HEK293 (cell line): ENCODE data around the gene ZSCAN12.
"Not testable (repeated sequence)": the region's sequence is repeated elsewhere in the genome, so short reads cannot be mapped to it uniquely, and the experiment has no call there.

Experiments
- CTCF ChIA-PET: fragments of 350-600 bp; formaldehyde crosslinking; extraction: SDS; loops from one replicate; lab custom pipeline; 2021; ENCODE audit warnings: antibody characterized with exemption; lab: Yijun Ruan, JAX
- POLR2A ChIA-PET: fragments of 300-600 bp; formaldehyde crosslinking; extraction: SDS; loops from one replicate; lab custom pipeline; 2020; ENCODE audit warnings: antibody characterized with exemption, inconsistent platforms; lab: Yijun Ruan, JAX
- H3K27ac ChIP-seq: fragments of 200-500 bp; sonication (Bioruptor generic); 2 replicates; pipeline ENCODE4 v1.5.1; 2014; ENCODE audit warnings: low read depth, low read length, control low read depth, inconsistent platforms; ENCODE audit errors: extremely low read depth
- H3K36me3 ChIP-seq, 2 experiments: fragments of 200-500 bp in 1 of 2; sonication (Bioruptor generic) in 1 of 2; 1 replicate in 1 of 2; 2 replicates in 1 of 2; pipeline ENCODE4 v1.5.1; 2014 to 2017; ENCODE audit warnings: inconsistent platforms in 2 of 2, low read length in 2 of 2; ENCODE audit not compliant: control insufficient read depth in 2 of 2, insufficient read depth in 1 of 2
- H3K4me1 ChIP-seq: fragments of 200-500 bp; sonication (Bioruptor generic); 2 replicates; pipeline ENCODE4 v1.5.1; 2014; ENCODE audit warnings: mild to moderate bottlenecking, low read length, inconsistent platforms; ENCODE audit not compliant: control insufficient read depth, insufficient read depth
- H3K4me3 ChIP-seq: 2 replicates; pipeline ENCODE4 v1.5.1; 2011; ENCODE audit warnings: low read depth, mild to moderate bottlenecking, control low read depth, low read length, moderate library complexity
- H3K9me3 ChIP-seq: fragments of 200-500 bp; sonication (Bioruptor generic); 2 replicates; pipeline ENCODE4 v1.5.1; 2014; ENCODE audit warnings: low read depth, low read length, inconsistent platforms; ENCODE audit not compliant: control insufficient read depth, insufficient read depth
- HOXD13 ChIP-seq: sonication (generic); formaldehyde crosslinking; IDR thresholded peaks from 2 replicates; pipeline ENCODE4 v1.8.0; 2022; ENCODE audit warnings: missing genetic modification reagents, borderline replicate concordance
- MEIS1 ChIP-seq: sonication (generic); formaldehyde crosslinking; IDR thresholded peaks from 2 replicates; pipeline ENCODE4 v1.8.1; 2022; ENCODE audit warnings: missing genetic modification reagents, mild to moderate bottlenecking, borderline replicate concordance
- ZBTB17 ChIP-seq: fragments of 450-650 bp; formaldehyde crosslinking; IDR thresholded peaks from 2 replicates; pipeline ENCODE4 v1.5.1; 2016; ENCODE audit warnings: missing biosample characterization, missing genetic modification characterization
- ZEB2 ChIP-seq: fragments of 450-650 bp; formaldehyde crosslinking; IDR thresholded peaks from 2 replicates; pipeline ENCODE4 v1.5.1; 2016; ENCODE audit warnings: missing biosample characterization, missing genetic modification characterization
- ZFP69B ChIP-seq: fragments of 450-650 bp; formaldehyde crosslinking; IDR thresholded peaks from 2 replicates; pipeline ENCODE4 v1.5.1; 2016; ENCODE audit warnings: missing biosample characterization, missing genetic modification characterization
- ZIC2 ChIP-seq: fragments of 450-650 bp; formaldehyde crosslinking; IDR thresholded peaks from 2 replicates; pipeline ENCODE4 v1.5.1; 2016; ENCODE audit warnings: missing biosample characterization, missing genetic modification characterization
- ZNF121 ChIP-seq: fragments of 450-650 bp; formaldehyde crosslinking; IDR thresholded peaks from 2 replicates; pipeline ENCODE4 v1.5.1; 2016; ENCODE audit warnings: missing biosample characterization, missing genetic modification characterization
- ZNF133 ChIP-seq: fragments of 450-650 bp; formaldehyde crosslinking; IDR thresholded peaks from 2 replicates; pipeline ENCODE4 v1.5.1; 2016; ENCODE audit warnings: missing biosample characterization, missing genetic modification characterization
- ZNF157 ChIP-seq: fragments of 450-650 bp; formaldehyde crosslinking; IDR thresholded peaks from 2 replicates; pipeline ENCODE4 v1.5.1; 2016; ENCODE audit warnings: missing biosample characterization, missing genetic modification characterization
- ZNF175 ChIP-seq: fragments of 450-650 bp; formaldehyde crosslinking; IDR thresholded peaks from 2 replicates; pipeline ENCODE4 v1.5.1; 2016; ENCODE audit warnings: missing biosample characterization, missing genetic modification characterization
- ZNF266 ChIP-seq: fragments of 450-650 bp; formaldehyde crosslinking; IDR thresholded peaks from 2 replicates; pipeline ENCODE4 v1.5.1; 2016; ENCODE audit warnings: missing biosample characterization, missing genetic modification characterization, low read depth
- ZNF530 ChIP-seq: fragments of 450-650 bp; formaldehyde crosslinking; IDR thresholded peaks from 2 replicates; pipeline ENCODE4 v1.5.1; 2016; ENCODE audit warnings: low read depth, missing biosample characterization, missing genetic modification characterization
- ZNF664 ChIP-seq: fragments of 450-650 bp; formaldehyde crosslinking; IDR thresholded peaks from 2 replicates; pipeline ENCODE4 v1.5.1; 2016; ENCODE audit warnings: missing biosample characterization, missing genetic modification characterization
- ZNF768 ChIP-seq: fragments of 450-650 bp; formaldehyde crosslinking; IDR thresholded peaks from 2 replicates; pipeline ENCODE4 v1.5.1; 2018; ENCODE audit warnings: missing biosample characterization, mild to moderate bottlenecking, missing genetic modification characterization
- ZNF830 ChIP-seq: fragments of 450-650 bp; IDR thresholded peaks from 2 replicates; pipeline ENCODE4 v1.5.0; 2018; ENCODE audit warnings: missing biosample characterization, missing genetic modification characterization, low read depth, mild to moderate bottlenecking, moderate library complexity
- TF ChIP-seq, protein P1 (sequence below): fragments of 450-650 bp; formaldehyde crosslinking; IDR thresholded peaks from 2 replicates; pipeline ENCODE4 v1.5.1; 2016; ENCODE audit warnings: missing biosample characterization, missing genetic modification characterization
- TF ChIP-seq, protein P2 (sequence below): fragments of 450-650 bp; formaldehyde crosslinking; conservative IDR thresholded peaks from 2 replicates; pipeline ENCODE4 v1.5.1; 2016; ENCODE audit warnings: low read depth, missing biosample characterization, missing genetic modification characterization
- TF ChIP-seq, protein P3 (sequence below): fragments of 450-650 bp; formaldehyde crosslinking; IDR thresholded peaks from 2 replicates; pipeline ENCODE4 v1.5.1; 2016; ENCODE audit warnings: missing biosample characterization, missing genetic modification characterization, low read depth
- TF ChIP-seq, protein P4 (sequence below): fragments of 450-650 bp; formaldehyde crosslinking; IDR thresholded peaks from 2 replicates; pipeline ENCODE4 v1.5.1; 2017; ENCODE audit warnings: missing biosample characterization, missing genetic modification characterization

Gene ZSCAN12

DNA sequence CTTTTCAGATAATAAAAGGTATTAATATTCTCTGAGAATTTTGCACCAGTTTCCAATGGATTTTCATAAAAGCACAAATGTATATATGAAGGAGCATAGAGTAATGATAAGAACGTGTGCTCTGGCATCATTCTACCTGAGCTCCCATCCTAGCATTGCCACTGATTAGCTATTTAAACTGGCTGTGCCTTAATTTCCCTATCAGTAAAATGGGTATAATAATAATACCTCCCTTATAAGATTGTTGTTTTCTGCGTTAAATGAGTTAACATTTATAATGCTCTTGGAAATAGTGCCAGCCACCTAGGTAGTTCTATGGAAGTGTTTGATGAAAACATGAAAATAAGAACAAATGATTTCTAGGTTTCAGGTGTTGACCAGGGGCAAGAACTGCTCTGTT is 38.6 kb downstream of the ZSCAN12 start (continued):
- TF ChIP-seq, protein P1, sequence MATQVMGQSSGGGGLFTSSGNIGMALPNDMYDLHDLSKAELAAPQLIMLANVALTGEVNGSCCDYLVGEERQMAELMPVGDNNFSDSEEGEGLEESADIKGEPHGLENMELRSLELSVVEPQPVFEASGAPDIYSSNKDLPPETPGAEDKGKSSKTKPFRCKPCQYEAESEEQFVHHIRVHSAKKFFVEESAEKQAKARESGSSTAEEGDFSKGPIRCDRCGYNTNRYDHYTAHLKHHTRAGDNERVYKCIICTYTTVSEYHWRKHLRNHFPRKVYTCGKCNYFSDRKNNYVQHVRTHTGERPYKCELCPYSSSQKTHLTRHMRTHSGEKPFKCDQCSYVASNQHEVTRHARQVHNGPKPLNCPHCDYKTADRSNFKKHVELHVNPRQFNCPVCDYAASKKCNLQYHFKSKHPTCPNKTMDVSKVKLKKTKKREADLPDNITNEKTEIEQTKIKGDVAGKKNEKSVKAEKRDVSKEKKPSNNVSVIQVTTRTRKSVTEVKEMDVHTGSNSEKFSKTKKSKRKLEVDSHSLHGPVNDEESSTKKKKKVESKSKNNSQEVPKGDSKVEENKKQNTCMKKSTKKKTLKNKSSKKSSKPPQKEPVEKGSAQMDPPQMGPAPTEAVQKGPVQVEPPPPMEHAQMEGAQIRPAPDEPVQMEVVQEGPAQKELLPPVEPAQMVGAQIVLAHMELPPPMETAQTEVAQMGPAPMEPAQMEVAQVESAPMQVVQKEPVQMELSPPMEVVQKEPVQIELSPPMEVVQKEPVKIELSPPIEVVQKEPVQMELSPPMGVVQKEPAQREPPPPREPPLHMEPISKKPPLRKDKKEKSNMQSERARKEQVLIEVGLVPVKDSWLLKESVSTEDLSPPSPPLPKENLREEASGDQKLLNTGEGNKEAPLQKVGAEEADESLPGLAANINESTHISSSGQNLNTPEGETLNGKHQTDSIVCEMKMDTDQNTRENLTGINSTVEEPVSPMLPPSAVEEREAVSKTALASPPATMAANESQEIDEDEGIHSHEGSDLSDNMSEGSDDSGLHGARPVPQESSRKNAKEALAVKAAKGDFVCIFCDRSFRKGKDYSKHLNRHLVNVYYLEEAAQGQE (tag by site-specific recombination) = no peak
- TF ChIP-seq ZNF121 (tag by site-specific recombination) (no peak), ZNF830 (tag by site-specific recombination) (no peak), ZFP69B (tag by site-specific recombination) (no peak), MEIS1 (CRISPR knock-in tag) (no peak)

DNA sequence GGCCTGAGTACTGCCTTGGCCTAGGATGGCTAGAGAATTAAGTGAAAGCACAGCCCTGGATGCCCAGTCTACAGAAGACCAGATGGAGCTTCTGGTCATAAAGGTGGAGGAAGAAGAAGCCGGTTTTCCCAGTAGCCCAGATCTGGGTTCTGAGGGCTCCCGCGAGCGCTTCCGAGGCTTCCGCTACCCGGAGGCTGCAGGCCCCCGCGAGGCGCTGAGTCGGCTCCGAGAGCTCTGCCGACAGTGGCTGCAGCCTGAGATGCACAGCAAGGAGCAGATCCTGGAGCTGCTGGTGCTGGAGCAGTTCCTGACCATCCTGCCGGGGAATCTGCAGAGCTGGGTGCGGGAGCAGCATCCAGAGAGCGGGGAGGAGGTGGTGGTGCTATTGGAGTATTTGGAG is 40.0 kb downstream of the ZSCAN12 start:
- H3K27ac ChIP-seq, H3K4me1 ChIP-seq, H3K4me3 ChIP-seq, H3K9me3 ChIP-seq: not testable (repeated sequence)
- peaks cover 13 to 42% of the 10 kb centered on the region in 2 experiments for H3K36me3 ChIP-seq
- POLR2A ChIA-PET = interaction anchor here (1.1 to 1.3 kb wide), 2 partner anchors 10 to 24 kb away, joined by 3 read pairs; partner anchors contain the start of gene ZKSCAN3
- CTCF ChIA-PET = interaction anchor here (1.2 to 1.3 kb wide), 2 partner anchors 34 to 464 kb away, joined by 3 to 5 read pairs; no protein-coding TSS in a partner anchor

DNA sequence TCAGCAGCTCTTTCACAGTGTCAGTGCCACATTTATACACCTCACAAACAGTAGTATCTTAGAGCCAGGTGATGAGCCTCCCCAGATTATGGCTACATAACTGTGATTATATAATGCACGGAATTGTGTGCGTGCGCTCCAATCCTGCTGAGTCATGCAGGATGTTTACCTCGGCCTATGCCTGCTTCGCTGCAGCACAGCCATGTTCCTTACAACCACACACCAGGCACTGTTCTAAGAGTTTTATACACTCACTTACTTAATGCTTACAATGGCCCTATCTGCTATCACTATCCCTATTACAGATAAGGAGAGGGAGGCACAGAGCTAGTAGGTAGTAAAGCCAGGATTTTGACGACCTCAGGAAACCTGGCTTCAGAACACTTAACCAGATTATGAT is 42.5 kb downstream of the ZSCAN12 start:
- Histone ChIP-seq H3K4me3 (no peak overlapping the region), H3K4me1 (no peaks in the 10 kb centered on the region), H3K27ac (no peak overlapping the region), H3K9me3 (no peaks in the 10 kb centered on the region), H3K36me3 (peaks cover 0 to 29% of the 10 kb centered on the region in 2 experiments; a peak in 2 of 3 replicates)
- POLR2A ChIA-PET = no interaction called here
- CTCF ChIA-PET = interaction anchor here (1.2 to 2.8 kb wide), 11 partner anchors 11 to 252 kb away, joined by 3 to 19 read pairs (median 4); partner anchors contain the start of genes PGBD1 and ZSCAN26
- TF ChIP-seq HOXD13 (CRISPR knock-in tag) (no peak), ZNF157 (tag by site-specific recombination) (no peak), ZNF664 (tag by site-specific recombination) (no peak)
- TF ChIP-seq, protein P2, sequence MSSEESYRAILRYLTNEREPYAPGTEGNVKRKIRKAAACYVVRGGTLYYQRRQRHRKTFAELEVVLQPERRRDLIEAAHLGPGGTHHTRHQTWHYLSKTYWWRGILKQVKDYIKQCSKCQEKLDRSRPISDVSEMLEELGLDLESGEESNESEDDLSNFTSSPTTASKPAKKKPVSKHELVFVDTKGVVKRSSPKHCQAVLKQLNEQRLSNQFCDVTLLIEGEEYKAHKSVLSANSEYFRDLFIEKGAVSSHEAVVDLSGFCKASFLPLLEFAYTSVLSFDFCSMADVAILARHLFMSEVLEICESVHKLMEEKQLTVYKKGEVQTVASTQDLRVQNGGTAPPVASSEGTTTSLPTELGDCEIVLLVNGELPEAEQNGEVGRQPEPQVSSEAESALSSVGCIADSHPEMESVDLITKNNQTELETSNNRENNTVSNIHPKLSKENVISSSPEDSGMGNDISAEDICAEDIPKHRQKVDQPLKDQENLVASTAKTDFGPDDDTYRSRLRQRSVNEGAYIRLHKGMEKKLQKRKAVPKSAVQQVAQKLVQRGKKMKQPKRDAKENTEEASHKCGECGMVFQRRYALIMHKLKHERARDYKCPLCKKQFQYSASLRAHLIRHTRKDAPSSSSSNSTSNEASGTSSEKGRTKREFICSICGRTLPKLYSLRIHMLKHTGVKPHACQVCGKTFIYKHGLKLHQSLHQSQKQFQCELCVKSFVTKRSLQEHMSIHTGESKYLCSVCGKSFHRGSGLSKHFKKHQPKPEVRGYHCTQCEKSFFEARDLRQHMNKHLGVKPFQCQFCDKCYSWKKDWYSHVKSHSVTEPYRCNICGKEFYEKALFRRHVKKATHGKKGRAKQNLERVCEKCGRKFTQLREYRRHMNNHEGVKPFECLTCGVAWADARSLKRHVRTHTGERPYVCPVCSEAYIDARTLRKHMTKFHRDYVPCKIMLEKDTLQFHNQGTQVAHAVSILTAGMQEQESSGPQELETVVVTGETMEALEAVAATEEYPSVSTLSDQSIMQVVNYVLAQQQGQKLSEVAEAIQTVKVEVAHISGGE = no peak

DNA sequence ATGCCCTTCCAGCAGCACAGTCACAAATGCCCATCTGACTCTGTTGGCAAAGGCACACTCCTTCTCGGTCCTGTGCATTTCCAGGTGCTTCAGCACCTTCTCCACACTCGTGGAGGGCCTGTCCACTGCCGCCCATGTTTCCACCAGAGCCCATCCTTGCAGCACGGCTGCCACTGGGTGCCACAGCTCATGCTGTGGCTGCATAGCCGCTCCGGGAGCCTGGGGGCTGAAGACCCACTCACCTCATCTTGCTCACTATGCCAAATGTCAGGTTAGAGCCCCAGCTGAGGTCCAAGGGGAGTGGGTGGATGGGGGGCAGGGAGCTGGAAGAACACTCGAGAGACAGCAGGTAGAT is 42.9 kb downstream of the ZSCAN12 start:
- Histone ChIP-seq H3K4me1 (no peaks in the 10 kb centered on the region), H3K4me3 (no peak overlapping the region), H3K27ac (no peak overlapping the region), H3K9me3 (no peaks in the 10 kb centered on the region), H3K36me3 (peaks cover 0 to 25% of the 10 kb centered on the region in 2 experiments; a peak in 2 of 3 replicates)
- CTCF ChIA-PET = interaction anchor here (0.6 to 2.8 kb wide), 39 partner anchors 10 to 1167 kb away, joined by 3 to 19 read pairs (median 4); partner anchors contain the start of genes PGBD1, ZKSCAN4 and ZSCAN26
- POLR2A ChIA-PET = interaction anchor here (0.6 to 1.8 kb wide), 23 partner anchors 15 to 547 kb away, joined by 3 to 22 read pairs (median 5); partner anchors contain the start of genes PGBD1, ZKSCAN4, ZKSCAN8 and ZSCAN16
- TF ChIP-seq ZNF266 (no peak), ZNF768 (tag by site-specific recombination) (no peak), ZBTB17 (no peak), ZNF133 (no peak), ZNF175 (tag by site-specific recombination) (no peak), ZIC2 (tag by site-specific recombination) (no peak), ZNF121 (tag by site-specific recombination) (no peak), ZEB2 (tag by site-specific recombination) (no peak), ZNF530 (tag by site-specific recombination) (no peak)
- TF ChIP-seq, protein P3, sequence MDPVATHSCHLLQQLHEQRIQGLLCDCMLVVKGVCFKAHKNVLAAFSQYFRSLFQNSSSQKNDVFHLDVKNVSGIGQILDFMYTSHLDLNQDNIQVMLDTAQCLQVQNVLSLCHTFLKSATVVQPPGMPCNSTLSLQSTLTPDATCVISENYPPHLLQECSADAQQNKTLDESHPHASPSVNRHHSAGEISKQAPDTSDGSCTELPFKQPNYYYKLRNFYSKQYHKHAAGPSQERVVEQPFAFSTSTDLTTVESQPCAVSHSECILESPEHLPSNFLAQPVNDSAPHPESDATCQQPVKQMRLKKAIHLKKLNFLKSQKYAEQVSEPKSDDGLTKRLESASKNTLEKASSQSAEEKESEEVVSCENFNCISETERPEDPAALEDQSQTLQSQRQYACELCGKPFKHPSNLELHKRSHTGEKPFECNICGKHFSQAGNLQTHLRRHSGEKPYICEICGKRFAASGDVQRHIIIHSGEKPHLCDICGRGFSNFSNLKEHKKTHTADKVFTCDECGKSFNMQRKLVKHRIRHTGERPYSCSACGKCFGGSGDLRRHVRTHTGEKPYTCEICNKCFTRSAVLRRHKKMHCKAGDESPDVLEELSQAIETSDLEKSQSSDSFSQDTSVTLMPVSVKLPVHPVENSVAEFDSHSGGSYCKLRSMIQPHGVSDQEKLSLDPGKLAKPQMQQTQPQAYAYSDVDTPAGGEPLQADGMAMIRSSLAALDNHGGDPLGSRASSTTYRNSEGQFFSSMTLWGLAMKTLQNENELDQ (tag by site-specific recombination) = no peak
- TF ChIP-seq, protein P4, sequence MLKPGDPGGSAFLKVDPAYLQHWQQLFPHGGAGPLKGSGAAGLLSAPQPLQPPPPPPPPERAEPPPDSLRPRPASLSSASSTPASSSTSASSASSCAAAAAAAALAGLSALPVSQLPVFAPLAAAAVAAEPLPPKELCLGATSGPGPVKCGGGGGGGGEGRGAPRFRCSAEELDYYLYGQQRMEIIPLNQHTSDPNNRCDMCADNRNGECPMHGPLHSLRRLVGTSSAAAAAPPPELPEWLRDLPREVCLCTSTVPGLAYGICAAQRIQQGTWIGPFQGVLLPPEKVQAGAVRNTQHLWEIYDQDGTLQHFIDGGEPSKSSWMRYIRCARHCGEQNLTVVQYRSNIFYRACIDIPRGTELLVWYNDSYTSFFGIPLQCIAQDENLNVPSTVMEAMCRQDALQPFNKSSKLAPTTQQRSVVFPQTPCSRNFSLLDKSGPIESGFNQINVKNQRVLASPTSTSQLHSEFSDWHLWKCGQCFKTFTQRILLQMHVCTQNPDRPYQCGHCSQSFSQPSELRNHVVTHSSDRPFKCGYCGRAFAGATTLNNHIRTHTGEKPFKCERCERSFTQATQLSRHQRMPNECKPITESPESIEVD (tag by site-specific recombination) = no peak
